ENCODE data around the gene ERC2.

Gene ERC2

DNA sequence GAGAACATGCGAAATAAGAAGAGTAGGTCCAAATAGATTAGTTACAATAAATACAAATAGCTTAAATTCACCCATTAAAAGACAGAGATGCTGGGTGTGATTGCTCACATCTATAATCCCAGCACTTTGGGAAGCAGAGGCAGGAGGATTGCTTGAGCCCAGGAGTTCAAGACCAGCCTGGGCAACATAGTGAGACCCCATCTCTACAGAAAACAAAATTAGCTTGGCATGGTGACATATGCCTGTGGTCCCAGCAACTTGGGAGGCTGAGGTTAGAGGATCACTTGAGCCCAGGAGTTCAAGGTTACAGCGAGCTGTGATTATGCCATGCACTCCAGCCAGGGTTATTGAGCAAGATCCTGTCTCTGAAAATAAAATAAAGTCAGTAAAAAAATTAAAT is 872.1 kb downstream of the ERC2 start:
- DNase-seq = no peak

DNA sequence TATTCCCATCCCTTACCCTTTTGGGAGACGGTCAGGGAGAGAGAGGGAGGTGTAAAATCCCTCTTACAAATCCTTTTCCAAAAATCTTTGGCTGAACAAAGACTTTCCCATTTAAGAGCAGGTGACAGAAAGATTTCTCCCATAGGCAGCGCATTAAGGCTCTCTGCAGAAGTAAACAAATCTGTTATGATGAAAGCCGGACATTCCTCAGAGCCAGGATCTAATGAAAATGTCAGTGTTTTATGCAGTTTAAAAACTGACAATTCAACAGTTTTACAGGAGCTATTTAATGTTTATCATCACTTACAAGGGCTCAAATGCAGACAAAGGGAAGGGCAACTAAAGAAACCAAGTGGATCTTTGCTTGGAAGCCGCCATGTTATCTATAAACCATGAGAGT is 872.8 kb downstream of the ERC2 start:
- no peak for DNase-seq

DNA sequence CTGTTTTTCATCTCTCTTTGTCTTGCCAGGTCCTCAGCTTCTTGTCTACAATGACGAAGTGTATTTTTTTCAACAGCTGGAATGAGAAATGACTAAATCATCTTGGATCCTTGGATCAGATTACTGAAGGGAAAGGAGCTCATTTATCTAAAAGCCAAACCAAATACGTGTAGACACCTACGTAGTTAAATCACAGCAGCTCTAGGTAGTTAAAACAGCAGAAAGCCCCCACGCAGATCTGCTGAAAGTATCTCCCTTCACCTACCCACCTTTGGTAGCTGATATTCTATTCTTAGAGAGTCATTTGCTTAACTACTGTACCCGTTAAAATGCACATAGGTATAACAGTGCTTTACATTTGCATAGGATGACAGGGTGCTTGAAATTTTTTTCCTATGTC is 875.7 kb downstream of the ERC2 start:
- no peak for DNase-seq

DNA sequence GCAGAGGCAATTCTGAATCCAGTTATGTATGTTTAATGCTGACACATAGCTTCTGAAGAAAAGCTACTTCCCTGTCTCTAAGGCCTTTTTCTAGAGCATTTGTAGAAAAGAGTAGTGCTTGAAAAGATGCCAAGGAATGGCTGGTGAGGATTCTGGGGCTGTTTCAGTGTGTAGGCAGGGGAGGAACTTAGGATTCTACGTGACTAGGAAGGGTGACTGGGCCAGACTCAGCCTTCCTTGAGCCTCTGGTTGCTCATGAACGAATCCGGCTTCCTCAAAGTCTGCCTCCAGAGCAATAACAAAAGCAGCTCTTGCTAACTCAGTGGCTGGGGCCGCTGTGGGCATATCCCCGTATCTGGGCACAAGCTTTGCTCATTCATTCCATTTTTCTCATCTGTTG is 876.4 kb downstream of the ERC2 start:
- no peak for DNase-seq

GRCh38 chr3:55588146-55588765 is 880.0 kb downstream of the ERC2 start:
- no peak for DNase-seq

DNA sequence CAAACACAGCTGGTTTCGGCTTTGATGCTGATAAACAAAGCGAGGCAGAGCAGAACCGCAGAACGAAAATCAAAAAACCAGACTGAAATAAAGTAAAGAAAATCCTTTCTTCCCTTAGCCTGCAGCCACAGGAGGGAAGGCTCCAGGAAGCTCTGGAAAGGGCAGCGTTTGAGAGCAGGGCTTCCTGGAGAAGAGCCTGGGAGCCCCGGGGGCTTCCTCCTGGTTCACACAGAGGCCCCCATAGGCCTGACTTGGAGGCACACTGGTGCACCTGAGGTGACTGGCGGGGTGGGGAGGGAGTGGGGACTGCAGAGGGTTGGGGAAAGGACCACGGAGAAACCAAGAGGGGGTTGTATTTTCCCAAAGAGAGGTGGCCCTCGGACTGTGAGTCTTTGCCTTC is 882.4 kb downstream of the ERC2 start:
- DNase-seq = no peak

DNA sequence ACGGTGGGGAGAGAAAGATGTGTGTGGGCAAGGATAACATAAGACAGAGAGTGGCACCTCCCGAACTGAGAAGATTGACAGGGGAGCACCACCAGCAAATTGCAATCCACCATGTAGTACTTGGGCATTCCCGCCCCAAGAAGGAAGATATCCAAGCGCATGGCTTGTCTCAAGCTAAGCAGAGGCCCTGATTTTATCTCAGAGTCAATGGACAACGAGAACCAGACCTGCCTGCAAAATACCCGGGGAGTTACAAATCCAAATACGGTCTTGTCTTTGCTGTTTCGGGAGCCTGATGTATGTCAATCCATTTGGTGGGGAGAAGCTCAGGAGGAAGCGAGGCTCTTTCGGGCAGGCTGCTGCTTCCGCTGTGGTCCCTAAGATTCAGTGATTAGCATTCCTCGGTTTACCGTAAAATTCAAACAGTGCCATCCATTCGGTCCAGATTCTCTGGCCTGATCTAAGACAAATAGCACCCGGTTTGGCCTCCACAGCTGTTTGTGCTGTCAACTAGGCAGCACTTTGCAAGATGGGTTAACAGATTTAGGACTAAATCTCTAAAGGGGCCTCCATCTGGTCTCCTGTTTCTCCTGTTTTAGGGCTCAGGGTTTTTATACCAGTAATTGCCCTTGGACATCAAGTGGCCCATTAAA is 883.4 kb downstream of the ERC2 start:
- no peak for DNase-seq

DNA sequence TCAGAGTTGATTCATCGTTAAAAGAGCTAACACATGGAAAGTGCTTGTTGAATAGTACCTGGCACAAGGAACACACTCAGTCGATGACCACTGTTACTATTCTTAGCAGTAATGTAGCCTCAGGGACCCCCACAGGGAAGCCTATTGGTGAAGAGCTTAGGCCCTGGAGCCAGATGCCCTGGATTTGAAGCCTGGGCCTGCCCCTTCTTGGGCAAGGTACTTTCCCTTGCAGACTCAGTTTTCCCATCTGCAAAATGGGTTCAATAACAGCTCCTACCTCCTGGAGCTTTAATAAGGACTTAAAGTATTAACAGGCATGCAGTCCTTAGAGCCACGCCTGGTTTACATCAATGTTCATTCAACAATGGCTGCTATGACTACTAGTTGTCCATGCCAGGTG is 884.2 kb downstream of the ERC2 start:
- DNase-seq = no peak

- no peak for DNase-seq
These were observed 884.8 kb downstream of the ERC2 start for GRCh38 chr3:55583475-55583874.

- DNase-seq = no peak
These were observed 888.8 kb downstream of the ERC2 start for GRCh38 chr3:55579496-55579895.

- DNase-seq = no peak
These were observed 891.5 kb downstream of the ERC2 start for GRCh38 chr3:55576621-55577388.

GRCh38 chr3:55574671-55575070 is 893.6 kb downstream of the ERC2 start:
- no peak for DNase-seq

DNA sequence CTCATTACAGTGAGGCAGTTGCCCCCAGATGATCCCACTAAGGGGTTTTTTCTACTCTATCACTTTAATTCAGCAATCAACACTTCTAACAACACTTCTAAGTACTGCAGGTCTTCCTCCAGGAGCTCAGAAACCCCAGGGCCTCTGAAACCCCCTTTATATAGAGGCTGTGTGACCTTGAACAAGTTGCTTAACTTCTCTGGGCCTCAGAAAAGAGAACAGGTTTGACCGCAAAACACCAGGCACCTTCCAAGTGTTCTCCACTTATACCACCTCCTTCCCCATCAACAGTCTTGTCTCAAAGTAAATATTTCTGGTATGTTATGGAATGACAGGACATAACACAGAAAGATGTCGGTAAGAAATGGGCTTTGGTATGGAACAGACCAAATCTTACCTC is 895.5 kb downstream of the ERC2 start:
- no peak for DNase-seq

DNA sequence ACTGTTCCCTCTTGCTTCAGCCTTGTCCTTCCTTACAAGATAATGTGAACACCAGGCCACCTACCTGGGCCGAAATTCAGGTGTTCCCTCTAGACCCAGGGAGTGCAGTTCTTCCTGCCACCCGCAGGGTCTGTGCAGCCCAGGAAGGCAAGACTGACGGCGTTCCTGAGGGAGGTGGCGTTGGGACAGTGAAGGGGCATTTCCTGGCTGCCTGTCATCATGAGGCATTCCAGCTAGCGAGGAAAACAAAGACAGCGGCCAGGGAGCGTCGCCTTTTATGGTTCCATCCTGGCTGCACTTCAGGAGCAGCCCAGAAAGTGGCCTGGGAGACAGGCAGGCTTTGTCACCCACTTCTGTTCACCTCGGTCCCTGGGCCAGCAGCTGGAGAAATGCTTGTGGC is 896.4 kb downstream of the ERC2 start:
- DNase-seq = peak; percentile 14 to 50

GRCh38 chr3:55571216-55571813 is 897.0 kb downstream of the ERC2 start:
- no peak for DNase-seq

DNA sequence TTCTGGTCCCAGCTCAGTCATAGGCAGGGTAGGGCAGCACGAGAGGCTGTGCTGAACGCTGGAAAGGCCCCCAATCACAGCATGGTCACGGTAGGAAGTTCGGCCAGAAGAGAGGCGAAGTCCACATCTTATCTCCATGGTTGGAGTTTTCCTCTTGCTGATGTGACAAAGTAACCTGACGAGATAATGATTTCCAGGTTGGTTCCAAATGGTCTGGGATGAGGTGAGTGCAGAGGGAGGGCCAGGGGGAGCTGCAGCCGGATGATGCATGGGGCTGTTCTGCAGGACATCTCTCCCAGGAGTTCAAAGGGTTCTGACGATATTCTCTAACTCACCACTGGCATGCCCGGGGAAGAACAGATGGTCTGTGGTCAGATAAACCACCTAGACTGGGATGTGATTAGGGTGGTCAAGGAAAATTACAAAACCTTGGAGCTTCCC is 898.0 kb downstream of the ERC2 start:
- no peak for DNase-seq

DNA sequence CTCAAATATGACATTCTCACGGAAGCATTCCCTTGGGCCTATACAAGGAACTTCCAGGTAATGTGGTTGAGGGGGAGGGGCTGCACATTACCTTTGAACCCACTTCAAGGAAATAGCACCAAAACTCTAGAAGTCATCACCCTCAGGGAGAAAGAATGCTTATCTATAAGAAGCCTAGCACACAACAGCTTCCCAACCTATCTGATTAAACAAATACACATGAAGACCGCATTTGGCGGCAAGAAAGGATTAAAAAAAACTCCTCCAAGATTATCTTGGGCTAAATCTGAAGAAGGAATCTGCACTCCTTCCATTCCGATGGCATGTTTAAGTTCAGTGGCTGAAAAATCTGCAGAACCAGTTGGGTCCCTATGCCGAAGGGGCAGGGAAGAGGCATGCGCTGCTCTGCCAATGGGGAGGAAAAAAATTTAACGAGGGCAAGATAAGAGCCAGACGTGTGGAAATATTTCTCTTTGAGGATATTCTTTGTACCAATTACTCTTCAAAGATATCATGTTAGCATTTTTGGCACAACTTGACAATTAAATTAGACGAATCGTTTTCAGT is 899.2 kb downstream of the ERC2 start:
- DNase-seq = no peak

GRCh38 chr3:55567615-55568014 is 900.7 kb downstream of the ERC2 start:
- DNase-seq = no peak

GRCh38 chr3:55567121-55567520 is 901.1 kb downstream of the ERC2 start:
- no peak for DNase-seq

- DNase-seq = no peak
These were observed 902.7 kb downstream of the ERC2 start for GRCh38 chr3:55565521-55565920.

DNA sequence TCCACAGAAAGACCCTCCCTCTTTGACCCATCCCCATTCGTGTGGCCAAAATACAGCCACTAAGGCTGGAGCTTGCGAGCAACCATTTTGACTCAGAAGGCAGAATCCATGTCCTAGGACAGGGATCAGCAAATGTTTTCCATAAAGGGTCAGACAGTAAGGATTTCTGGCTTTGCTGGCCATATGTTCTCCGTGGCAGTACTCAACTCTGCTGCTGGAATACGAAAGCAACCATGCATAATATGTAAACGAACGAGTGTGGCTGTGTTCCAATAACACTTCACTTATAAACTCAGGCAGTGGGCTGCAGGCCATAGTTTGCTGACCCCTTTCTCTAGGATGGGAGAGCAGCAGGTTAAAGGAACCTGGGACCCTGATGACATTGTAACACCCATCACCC is 903.5 kb downstream of the ERC2 start:
- DNase-seq = no peak

DNA sequence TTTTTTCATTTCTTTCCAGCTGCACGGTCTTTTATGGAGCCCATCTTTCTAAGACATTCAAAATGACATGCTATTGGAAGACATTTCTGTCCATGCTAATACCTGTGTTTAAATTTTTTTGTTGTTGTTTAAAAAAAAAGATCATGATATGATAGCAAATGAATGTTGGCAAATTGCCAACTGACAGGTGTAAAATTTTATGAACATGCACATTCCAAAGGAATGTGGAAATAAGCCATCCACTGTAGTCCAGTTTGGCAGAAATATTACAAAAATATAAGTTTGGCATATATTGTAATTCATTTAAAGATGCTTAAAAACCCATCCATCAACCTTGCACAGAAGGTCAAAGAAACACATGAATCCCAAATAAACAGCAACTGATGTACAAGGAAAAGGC is 905.6 kb downstream of the ERC2 start:
- DNase-seq = no peak
